ENCODE results near the gene BSDC1. TPM values are rescaled to one million over a fixed set of nuclear protein-coding genes. Genes with fewer than 3 reads are reported as not detected.
"Not testable (repeated sequence)": the region's sequence is repeated elsewhere in the genome, so short reads cannot be mapped to it uniquely, and the experiment has no call there.

The BSDC1 gene
- total and polyA plus RNA-seq, 10 of the 15 experiments (the other 5 are each of a cell fraction or from before 2014, with no cell fraction given): 3.0 to 39.7 (median 22.8) TPM

GRCh38 chr1:32356478-32356877 lies 37.8 kb downstream of the BSDC1 start:
- ChIA-PET CTCF (interaction anchor here (1.1 to 1.3 kb wide), 2 partner anchors 23 kb away, joined by 3 read pairs; no protein-coding TSS in a partner anchor), RAD21 (ENCODE audit: unreplicated experiment) (no interaction called here), POLR2A (no interaction called here), SMC1A (ENCODE audit: uncharacterized antibody, unreplicated experiment) (no interaction called here)
- Histone ChIP-seq H3K4me2 (ENCODE audit: control insufficient read depth, insufficient read depth) (no peak overlapping the region), H3K79me2 (ENCODE audit: control insufficient read depth, insufficient read depth, low read length) (no peaks in the 10 kb centered on the region; the same call in 1 of the 2 replicates), H3K4me1 (ENCODE audit: control insufficient read depth, insufficient read depth, low read length) (peaks cover 14% of the 10 kb centered on the region), H3K4me3 (no peak overlapping the region), H4K20me1 (ENCODE audit: control insufficient read depth, insufficient read depth) (no peaks in the 10 kb centered on the region), H3K36me3 (ENCODE audit: control insufficient read depth in 2 of 2, insufficient read depth in 2 of 2, low read length in 1 of 2) (no peaks in the 10 kb centered on the region), H3K9ac (ENCODE audit: control insufficient read depth, insufficient read depth, low read length) (no peak overlapping the region), H2AFZ (ENCODE audit: control insufficient read depth, low read depth, low read length) (no peak overlapping the region), H3K9me3 (replicated peaks; ENCODE audit: control insufficient read depth, insufficient read depth, low read length) (no peaks in the 10 kb centered on the region), H3K27me3 (replicated peaks in 1 of 2; ENCODE audit: control insufficient read depth in 2 of 2, insufficient read depth in 2 of 2, low read length in 1 of 2) (no peaks in the 10 kb centered on the region), H3K27ac (ENCODE audit: control insufficient read depth, insufficient read depth) (no peak overlapping the region)
- 80% methylated on average over 1 of the region's 1 CpG for WGBS (ENCODE audit: insufficient coverage, insufficient replicate concordance, low lambda C conversion rate, missing lambda C conversion rate)
- FAIRE-seq (no peak), DNase-seq (ENCODE audit: low read depth, low spot score) (no peak), ATAC-seq (no peak)
- TF ChIP-seq STAT3 (IDR thresholded peaks at IDR 0.05; ENCODE audit: low read depth, low read length): no peak
- no TSS peak for BruUV-seq (replicated peaks)
- in situ Hi-C loops (cut with MboI) (no loop called here), intact Hi-C loops (cut with micrococcal nuclease; ENCODE audit: unreplicated experiment) (no loop called here)

GRCh38 chr1:32355778-32356177 lies 38.5 kb downstream of the BSDC1 start:
- H3K36me3 ChIP-seq (ENCODE audit: control insufficient read depth in 2 of 2, insufficient read depth in 2 of 2, low read length in 1 of 2); H3K27ac ChIP-seq (ENCODE audit: control insufficient read depth, insufficient read depth); ATAC-seq; H3K79me2 ChIP-seq (ENCODE audit: control insufficient read depth, insufficient read depth, low read length); intact Hi-C loops (cut with micrococcal nuclease; ENCODE audit: unreplicated experiment); SMC1A ChIA-PET (ENCODE audit: uncharacterized antibody, unreplicated experiment); H3K4me3 ChIP-seq; H3K9me3 ChIP-seq (replicated peaks; ENCODE audit: control insufficient read depth, insufficient read depth, low read length); DNase-seq (ENCODE audit: low read depth, low spot score); BruUV-seq (replicated peaks); H3K27me3 ChIP-seq (replicated peaks in 1 of 2; ENCODE audit: control insufficient read depth in 2 of 2, insufficient read depth in 2 of 2, low read length in 1 of 2); H4K20me1 ChIP-seq (ENCODE audit: control insufficient read depth, insufficient read depth); FAIRE-seq; H3K4me2 ChIP-seq (ENCODE audit: control insufficient read depth, insufficient read depth); H2AFZ ChIP-seq (ENCODE audit: control insufficient read depth, low read depth, low read length); RAD21 ChIA-PET (ENCODE audit: unreplicated experiment); in situ Hi-C loops (cut with MboI); H3K9ac ChIP-seq (ENCODE audit: control insufficient read depth, insufficient read depth, low read length): not testable (repeated sequence)
- CTCF ChIA-PET: interaction anchor here (1.1 to 1.3 kb wide), 2 partner anchors 22 to 24 kb away, joined by 3 read pairs; no protein-coding TSS in a partner anchor
- peaks cover 16% of the 10 kb centered on the region for H3K4me1 ChIP-seq (ENCODE audit: control insufficient read depth, insufficient read depth, low read length)
- 94% methylated on average over 6 of the region's 6 CpGs for WGBS (ENCODE audit: insufficient coverage, insufficient replicate concordance, low lambda C conversion rate, missing lambda C conversion rate)
- POLR2A ChIA-PET: interaction anchor here (1.1 kb wide), 1 partner anchor 98 kb away, joined by 3 read pairs; no protein-coding TSS in a partner anchor

All from GM12878 (cell line).